ENCODE data around the gene FCHSD2.
"Not testable (repeated sequence)": the region's sequence is repeated elsewhere in the genome, so short reads cannot be mapped to it uniquely, and the experiment has no call there.

The FCHSD2 gene

GRCh38 chr11:72864702-72865655 lies 277.1 kb downstream of the FCHSD2 start:
- peak overlapping the region; percentile 81 to 83 for H3K27ac ChIP-seq
- DNase-seq (ENCODE audit: low spot score) = no peak
- H3K4me3 ChIP-seq = peak overlapping the region; percentile 33
- TF ChIP-seq CTCF (IDR thresholded peaks at IDR 0.05) = no peak

- Histone ChIP-seq H3K4me3 (no peak overlapping the region), H3K27ac (peak overlapping the region; percentile 54 to 83)
- TF ChIP-seq CTCF (IDR thresholded peaks at IDR 0.05) = no peak
- no peak for DNase-seq (ENCODE audit: low spot score)
Observed at GRCh38 chr11:72863916-72864315, 278.2 kb downstream of the FCHSD2 start.

GRCh38 chr11:72863091-72863490 lies 279.0 kb downstream of the FCHSD2 start:
- H3K4me3 ChIP-seq = no peak overlapping the region
- DNase-seq (ENCODE audit: low spot score) = no peak
- no peak for TF ChIP-seq CTCF (IDR thresholded peaks at IDR 0.05)
- H3K27ac ChIP-seq = peak overlapping the region; percentile 14 to 54

GRCh38 chr11:72860592-72860991 lies 281.5 kb downstream of the FCHSD2 start:
- Histone ChIP-seq H3K4me3 (no peak overlapping the region), H3K27ac (peak overlapping the region; percentile 3 to 56)
- no peak for DNase-seq (ENCODE audit: low spot score)
- no peak for TF ChIP-seq CTCF (IDR thresholded peaks at IDR 0.05)

GRCh38 chr11:72860010-72860409 lies 282.1 kb downstream of the FCHSD2 start:
- DNase-seq (ENCODE audit: low spot score) = no peak
- Histone ChIP-seq H3K27ac (peak overlapping the region; percentile 3 to 70), H3K4me3 (no peak overlapping the region)
- no peak for TF ChIP-seq CTCF (IDR thresholded peaks at IDR 0.05)

- no peak for DNase-seq (ENCODE audit: low spot score)
- no peak for TF ChIP-seq CTCF (IDR thresholded peaks at IDR 0.05)
- Histone ChIP-seq H3K4me3 (no peak overlapping the region), H3K27ac (peak overlapping the region in 1 of 2 donors; percentile 70)
Observed at GRCh38 chr11:72859126-72859525, 283.0 kb downstream of the FCHSD2 start.

GRCh38 chr11:72858267-72858666 lies 283.9 kb downstream of the FCHSD2 start:
- H3K4me3 ChIP-seq; DNase-seq (ENCODE audit: low spot score): not testable (repeated sequence)
- peak overlapping the region in 1 of 2 donors; percentile 76 for H3K27ac ChIP-seq
